Epidermal melanocyte (primary cell): ENCODE data around the gene SOX12.
A peak's percentile ranks its signal among the peaks of the same experiment; 100 is the strongest.
"Not testable (repeated sequence)": the region's sequence is repeated elsewhere in the genome, so short reads cannot be mapped to it uniquely, and the experiment has no call there.

Experiments used
- DNase-seq: peaks from one replicate; pipeline ENCODE4 v3.0.0; 2011; ENCODE audit warnings: low spot score; ENCODE audit not compliant: insufficient read length

Gene SOX12

DNA sequence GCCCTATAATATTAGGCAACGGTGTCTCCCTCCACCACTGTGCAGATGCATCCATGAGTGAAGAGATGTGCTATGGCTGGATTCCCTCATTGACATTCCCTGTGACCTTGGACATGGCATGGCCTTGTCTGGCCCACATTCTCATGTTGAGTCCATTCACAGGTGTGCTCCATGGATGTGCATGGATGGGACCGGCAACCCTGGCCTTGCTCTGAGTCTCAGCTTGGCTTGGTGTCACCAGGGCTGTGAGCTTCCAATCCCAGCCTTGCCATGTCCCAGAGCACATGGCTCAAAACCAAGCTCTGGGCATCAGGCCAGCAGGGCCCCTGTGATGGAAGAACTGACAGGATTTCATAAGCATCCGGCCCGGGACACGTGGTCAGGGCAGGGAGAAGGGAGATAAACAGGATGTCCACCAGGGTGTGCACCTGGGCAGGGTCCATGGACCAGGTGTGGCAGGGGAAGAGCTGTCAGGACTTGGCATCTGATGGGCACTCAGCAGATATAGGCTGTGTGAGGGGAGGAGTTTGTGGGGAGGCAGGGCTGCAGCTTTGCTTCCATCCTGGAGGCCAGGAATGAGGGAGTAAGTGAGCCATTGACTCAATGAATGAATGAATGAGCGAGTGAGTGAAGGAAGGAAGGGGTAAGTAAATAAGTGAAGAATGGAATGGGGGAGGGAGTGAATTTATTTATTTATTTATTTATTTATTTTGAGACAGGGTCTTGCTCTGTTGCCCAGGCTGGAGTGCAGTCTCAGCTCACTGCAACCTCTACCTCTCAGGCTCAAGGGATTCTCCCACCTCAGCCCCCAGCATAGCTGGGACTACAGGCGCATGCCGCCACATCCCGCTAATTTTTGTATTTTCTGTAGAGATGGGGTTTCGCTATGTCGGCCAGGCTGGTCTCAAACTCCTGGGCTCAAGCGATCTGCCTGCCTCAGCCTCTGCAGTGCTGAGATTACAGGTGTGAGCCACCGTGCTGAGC, 37.2 kb downstream of the SOX12 start:
- peak; percentile 37 for DNase-seq

DNA sequence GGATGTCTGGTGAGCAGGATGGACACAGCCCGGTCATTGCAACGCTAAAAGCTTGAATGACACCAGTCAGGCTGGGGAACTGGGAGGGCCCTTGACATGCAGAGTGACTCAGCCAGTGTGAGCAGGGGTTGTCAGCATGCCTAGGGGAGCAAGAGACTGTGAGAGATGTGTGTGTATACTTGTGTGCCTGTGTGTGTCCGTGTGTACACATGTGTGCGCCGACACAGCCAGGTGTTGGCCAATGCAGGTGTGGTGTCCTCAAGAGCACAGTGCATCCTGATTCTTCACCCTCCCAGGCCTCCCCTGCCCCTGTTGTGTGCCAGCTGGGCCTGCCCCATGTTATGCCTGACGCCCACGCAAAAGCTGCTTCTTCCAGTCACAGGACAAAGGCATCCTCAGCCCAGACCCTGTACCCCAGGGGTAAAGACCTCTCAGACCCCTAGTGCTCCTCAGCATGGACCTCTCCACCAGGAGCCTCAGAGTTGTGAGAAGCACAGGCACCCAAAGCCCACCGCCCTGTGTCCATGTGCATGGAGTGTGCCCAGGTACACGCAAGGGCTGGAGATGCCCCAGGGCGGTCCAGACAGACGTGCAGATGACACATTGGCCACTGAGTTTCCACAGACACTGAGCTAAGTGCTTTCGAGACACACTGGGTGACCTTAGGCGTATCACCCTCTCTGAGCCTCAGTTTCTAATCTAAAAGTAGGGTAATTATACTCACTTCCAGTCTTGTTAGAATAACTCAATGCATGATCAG, 38.1 kb downstream of the SOX12 start:
- no peak for DNase-seq

DNA sequence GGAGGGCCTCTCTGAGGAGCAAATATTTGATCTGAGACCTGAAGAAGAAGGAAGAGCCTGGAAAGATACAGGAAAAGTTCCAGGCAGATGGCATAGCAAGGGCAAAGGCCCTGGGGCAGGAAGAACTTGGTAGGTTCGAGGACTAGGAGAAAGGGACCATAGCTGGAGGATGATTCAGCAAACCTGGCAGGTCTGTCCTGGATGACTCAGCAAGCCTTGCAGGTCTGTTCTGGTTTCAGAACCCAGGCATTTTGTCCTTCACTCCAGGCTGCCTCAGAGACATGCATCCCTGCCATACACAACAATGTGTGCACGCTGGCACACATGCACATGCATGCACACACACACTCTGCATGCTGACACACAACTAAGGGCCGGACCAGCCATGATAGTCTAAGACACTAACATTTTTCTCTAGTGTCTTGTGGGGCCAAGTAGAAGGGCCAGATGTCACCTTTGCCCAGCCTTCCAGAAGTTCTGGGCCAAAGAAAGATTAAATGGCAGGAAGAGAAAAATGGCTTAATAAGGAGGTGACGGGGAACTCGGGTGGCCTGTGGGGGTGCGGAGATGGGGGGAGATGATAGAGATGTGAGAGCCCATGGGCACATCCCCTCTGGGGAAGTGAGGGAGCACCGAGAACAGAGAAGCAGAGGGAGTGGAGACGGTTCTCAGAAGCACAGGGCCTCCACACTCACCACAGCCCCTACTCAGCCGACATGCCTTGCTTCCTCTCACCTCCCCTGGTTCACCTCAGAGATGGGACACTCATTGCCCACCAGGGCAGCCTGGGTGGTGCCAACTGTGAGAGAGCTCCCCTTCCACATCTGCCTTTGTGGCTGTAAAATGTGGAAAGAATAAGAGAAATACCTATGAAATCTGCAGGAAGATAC, 39.8 kb downstream of the SOX12 start:
- DNase-seq = no peak

DNA sequence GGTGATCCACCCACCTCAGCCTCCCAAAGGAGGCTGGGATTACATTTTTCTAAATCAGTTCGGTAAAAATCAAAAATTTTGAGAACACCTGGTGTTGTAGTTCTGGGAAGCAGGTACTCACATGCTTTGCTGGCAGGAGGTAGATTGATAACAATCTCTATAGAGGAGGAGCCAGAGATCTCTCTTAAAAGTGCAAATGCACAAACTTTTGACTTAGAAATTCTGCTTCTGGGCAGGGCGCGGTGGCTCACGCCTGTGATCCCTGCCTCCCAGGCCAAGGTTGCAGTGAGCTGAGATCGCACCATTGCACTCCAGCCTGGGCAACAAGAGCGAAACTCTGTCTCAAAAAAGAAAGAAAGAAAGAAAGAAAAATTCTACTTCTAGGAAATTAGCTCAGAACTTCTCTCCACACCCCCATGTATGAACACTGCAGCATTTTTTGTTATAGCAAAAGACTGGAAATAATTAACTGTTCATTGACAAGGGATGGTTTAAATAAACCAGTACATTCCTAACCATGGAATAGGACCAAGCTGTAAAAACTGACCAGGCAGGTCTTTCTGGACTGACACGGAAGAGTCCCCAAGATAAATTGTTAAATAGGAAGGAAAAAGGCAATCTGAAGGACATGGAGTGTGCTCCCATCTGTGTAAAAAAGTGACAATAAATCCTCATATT, 40.8 kb downstream of the SOX12 start:
- DNase-seq = no peak

DNA sequence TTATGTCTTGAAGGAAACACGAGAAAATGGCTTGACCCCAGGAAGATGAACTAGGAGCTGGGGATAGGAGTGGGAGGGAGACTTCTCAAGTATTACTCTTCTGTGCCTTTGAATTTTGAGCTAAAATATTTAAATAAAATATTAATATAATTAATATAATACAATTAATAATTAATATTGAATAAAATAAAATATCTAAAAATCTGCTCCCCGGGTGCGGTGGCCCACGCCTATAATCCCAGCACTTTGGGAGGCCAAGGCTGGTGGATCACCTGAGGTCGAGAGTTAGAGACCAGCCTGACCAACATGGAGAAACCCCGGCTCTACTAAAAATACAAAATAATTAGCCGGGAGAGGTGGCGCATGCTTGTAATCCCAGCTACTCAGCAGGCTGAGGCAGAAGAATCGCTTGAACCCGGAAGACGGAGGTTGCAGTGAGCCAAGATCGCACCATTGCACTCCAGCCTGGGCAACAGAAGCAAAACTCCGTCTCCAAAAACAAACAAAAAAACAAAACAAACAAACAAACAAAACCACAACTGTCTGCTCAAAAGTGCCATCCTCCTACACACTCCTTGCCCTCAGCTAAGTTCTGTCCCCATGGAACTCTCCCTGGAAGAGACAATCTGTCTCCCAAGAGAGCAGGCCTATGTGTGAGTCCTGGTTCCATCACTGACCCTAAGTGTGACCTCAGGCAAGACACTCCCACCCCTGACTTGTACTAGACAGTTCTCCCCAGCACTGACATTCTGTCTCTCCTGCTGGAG, 41.5 kb downstream of the SOX12 start:
- no peak for DNase-seq

DNA sequence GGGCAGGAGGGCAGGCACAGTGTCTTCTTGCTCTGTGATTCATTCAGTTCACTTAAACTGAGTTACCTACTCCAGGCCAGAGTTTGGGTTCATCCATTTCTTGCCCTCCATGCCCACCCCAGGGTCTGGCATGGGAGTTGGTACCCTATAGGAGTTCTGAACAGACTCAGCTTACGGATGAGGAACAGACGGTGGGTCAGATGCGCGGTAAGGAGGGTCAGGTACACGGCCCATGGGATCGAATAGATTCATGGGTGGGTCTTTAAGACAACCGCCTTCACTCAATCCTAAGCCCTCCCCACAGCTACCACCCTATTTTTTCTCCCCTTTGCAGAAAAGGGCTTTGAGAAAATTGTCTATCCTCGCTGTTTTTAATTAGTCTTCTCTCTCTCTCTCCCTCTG, 42.1 kb downstream of the SOX12 start:
- no peak for DNase-seq

DNA sequence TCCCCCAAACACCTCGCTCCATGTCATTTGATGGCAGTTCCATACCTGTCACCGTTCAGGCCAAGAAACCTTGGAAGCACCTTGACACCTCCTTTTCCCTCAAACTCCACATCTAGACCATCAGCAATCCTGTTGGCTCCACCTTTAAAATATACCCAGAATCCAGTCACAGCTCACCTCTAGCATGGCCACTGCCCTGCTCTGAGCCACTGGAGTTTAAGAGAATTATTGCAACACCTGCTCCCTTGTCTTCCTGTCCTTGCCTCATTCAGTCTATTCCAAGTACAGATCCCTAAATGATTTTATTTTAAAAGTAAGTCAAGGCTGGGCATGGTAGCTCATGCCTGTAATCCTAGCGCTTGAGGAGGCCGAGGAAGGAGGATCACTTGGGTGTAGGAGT, 43.6 kb downstream of the SOX12 start:
- no peak for DNase-seq

DNA sequence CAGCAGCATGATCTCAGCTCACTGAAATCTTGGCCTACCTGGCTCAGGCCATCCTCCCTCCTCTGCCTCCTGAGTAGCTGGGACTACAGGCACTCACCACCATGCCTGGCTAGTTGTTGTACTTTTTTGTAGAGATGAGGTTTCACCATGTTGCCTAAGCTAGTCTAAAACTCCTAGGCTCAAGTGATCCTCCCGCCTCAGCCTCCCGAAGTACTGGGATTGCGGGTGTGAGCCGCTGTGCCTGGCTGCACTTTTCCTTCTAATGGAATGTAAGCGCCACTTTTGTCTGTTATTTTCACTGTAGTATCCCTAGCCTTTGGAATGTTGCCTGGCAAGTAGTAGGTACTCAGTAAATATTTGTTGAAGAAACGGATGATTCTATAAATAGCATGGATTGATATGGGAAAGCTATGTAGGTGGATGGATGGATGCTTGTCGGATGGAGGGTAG, 44.8 kb downstream of the SOX12 start:
- DNase-seq = no peak

DNA sequence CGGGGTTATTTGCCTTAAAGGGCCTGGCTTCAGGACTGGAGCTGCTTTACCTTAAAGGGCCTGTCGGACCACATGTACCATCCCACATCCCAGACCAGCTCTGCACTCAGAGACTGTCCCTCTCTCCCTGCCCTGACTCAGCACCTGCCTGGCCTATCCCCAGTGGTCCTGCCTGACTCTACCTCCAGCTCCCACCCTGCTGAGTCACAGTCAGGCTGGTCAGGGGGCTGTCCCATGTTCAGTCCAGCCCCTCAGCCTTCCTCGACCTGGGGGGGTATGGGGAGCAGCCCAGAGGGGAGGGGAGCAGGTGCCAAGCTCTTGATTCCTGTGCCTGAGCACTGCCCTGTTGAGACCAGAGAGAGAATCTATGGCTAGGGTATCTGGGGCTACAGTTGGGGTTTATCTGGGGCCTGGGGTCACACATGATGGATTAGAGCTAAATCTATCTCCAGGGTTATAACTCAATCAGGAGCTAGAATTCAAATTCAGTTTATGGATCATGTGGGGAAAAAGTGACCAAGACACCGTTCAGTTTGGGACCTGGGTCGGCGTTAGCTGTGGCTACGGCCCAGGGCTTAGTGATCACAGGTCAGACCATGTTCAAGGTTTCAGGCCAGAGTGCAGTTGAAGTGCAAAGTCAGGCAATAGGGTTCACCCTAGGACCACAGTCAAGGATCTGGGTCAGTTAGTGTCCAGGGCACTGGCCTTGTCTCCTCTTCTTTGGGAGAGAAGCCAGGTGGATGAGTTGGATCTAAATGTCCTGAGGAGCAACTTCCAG, 45.8 kb downstream of the SOX12 start:
- DNase-seq = no peak

DNA sequence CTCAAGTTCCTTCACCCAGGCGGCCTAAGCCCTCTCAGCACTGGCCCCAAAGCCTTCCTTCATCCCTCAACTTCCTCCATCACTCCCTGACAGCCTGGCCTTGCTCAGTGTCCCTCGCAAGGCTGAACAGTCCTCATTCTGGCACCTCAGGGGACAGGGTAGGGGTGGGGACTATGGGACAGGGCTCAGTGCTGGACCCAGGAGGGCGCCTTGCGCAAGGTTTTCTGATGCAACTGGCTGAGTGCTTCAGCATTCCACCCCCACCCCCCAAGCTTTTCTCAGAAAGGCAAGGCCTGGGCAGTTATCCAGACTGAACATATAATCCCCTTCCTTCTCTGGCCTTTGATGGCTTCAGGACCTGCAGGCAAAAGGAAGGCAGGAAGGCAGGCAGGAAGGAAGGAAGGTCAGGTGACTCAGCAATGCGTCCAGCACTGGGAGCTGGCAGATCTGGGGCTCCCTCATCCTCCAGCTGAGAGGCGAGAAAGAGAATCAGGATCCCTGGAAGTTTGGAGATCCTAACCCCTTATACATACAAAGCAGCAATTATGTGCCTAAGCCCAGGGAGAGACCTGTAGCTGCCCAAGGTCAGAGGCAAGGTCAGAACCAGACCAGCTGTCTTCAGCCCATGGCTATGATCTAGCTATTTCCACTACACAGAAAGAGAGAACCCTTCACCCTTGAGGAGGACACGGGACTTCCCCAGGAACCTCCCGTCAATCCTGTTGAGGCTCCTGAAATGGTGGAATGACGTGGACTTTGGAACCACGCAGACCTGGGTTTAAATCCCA, 46.6 kb downstream of the SOX12 start:
- peak; percentile 49 for DNase-seq

DNA sequence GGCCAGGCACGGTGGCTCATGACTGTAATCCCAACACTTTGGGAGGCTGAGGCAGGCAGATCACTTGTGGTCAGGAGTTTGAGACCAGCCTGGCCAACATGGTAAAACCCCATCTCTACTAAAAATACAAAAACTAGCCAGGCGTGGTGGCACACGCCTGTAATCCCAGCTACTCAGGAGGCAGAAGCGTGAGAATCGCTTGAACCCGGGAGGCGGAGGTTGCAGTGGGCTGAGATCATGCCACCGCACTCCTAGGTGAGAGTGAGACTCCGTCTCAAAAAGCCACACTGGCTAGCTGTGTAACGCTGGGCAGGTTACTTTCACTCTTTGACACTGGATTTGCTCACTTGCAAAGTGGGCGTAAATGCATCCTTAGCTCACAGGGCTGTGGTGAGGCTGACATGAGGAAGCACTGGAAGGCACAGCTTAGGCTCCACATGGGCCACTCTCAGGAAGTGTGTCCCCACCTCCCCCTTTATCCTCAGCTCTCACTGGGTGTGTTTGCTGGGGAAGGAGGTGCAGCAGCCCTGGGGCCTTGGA, 47.3 kb downstream of the SOX12 start:
- DNase-seq = not testable (repeated sequence)

DNA sequence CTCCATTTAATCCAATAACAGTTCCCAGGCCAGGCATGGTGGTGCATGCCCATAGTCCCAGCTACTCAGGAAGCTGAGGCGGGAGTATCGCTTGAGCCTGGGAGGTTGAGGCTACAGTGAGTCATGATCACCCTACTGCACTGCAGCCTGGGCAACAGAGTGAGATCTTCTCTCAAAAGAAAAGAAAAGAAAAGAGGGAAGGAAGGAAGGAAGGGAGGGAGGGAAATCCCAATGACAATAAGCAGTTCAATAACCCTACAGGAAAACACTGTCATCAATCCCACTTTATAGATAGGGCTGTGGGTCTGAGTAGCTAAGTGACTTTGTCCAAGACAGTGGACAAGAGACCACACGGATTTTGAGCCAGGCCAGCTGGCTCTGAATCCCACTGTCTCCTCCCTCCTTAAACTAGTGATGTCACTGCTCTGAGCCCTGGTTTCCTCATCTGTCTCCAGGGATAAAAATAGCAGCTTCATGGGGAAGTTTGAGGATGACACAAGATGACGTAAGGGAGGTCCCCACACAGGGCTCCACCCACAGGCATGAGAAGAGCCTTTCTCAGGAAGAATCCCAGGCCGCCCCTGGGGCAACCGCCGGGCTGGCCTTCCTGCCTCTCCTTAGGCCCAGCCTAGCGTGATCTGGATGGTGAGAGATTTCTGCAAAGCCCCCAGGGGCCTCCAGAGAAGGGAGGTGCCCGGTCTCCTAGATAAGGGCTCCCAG, 48.0 kb downstream of the SOX12 start:
- peak; percentile 38 for DNase-seq

DNA sequence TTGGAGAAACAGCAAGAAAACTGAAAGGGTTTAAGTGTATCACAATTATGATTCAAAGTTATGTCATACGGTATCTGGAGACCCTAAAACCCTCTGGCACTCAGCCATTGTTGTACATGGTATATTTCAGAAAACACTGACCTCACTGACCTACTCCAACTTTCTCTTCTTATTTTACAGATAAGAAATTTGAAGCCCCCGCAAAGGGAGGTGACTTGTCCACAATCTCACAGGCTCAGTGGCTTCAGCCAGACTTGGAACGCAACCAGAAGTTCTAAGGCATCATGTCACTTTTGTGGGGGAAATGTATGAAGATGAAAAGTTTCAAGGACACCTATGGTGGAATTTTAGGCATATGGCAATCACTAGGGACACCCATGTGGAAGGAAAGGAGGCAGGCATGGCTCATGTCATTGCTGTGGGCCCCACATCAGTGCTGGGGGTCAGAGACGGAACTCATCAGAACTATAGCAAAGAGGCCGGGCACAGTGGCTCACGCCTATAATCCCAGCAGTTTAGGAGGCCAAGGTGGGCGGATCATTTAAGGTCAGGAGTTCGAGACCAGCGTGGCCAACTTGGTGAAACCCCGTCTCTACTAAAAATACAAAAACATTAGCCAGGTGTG, 50.0 kb downstream of the SOX12 start:
- DNase-seq = no peak

DNA sequence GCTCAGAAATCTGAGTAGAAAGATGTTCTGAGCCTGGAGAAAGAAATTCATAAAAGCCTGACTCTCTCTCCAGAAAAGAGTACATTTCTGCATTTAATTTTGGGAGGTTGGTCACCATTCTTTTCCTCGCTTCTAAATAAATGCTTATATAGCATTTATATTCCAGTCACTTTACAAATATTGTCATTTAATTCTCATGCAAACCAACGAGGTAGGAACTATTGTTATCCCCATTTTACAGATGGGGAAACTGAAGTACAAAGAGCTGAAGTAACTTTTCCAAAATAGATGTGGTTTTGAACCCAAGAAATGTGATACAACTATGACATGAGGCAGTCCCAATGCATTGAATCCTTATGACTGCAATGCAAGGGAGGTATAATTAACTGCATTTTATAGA, 50.7 kb downstream of the SOX12 start:
- no peak for DNase-seq

DNA sequence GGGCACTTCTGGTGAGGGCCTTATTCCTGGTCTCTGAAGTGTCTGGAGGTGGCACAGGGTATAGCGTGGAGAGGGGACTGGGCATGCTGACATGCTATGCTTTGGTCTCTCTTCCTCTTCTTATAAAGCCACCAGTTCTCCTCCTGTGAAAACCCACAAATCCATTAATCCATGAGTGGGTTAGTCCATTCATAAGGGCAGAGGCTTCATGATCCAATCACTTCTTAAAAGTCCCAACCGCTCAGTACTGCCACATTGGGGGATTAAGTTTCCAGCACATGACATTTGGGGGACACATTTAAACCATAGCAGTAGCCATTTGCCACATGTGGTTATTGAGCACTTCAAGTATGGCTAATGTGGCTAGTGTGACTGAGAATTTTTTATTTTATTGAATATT, 51.4 kb downstream of the SOX12 start:
- no peak for DNase-seq

DNA sequence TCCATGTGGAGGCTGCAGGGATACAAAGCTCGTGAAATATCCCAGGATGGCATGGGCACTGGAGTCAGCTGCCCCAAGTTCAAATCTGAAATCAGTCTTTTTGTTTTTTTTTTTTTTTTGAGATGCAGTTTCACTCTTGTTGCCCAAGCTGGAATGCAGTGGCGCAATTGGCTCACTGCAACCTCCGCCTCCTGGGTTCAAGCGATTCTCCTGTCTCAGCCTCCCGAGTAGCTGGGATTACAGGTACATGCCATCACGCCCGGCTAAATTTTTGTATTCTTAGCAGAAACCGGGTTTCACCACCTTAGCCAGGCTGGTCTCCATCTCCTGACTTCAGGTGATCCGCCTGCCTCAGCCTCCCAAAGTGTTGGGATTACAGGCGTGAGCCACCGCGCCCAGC, 52.2 kb downstream of the SOX12 start:
- not testable (repeated sequence) for DNase-seq

DNA sequence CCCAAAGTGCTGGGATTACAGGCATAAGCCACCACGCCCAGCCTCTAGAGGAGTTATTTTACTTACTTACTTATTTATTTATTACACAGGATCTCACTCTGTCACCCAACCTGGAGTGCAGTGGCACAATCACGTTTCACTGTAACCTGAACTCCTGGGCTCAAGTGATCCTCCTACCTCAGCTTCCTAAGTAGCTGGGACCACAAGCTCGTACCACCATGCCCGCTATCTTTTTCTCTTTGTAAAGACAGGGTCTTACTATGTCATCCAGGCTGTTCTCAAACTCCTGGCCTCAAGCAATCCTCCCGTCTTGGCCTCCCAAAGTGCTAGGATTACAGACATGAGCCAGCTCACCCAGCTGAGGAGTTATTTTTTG, 53.6 kb downstream of the SOX12 start:
- no peak for DNase-seq
